Esophagus mucosa (tissue), 1 donor: ENCODE measurements around the gene APMAP. TPM values are rescaled to one million over a fixed set of nuclear protein-coding genes. Genes with fewer than 3 reads are reported as not detected.

Source experiments
- ATAC-seq: fragments of 200-7000 bp; cut with Tn5 transposase; one replicate; pipeline ENCODE4 v1.9.1; 2020
- total RNA-seq: library from RNA; stranded (reverse); gene quantifications from one replicate; pipeline ENCODE4 v1.2.4, GENCODE V29; 2023
- donor health status: DM: yes; HTN: yes; CAD: no.

APMAP gene
- total RNA-seq, 1 donor from 2014 or later, result 26.1 TPM

DNA sequence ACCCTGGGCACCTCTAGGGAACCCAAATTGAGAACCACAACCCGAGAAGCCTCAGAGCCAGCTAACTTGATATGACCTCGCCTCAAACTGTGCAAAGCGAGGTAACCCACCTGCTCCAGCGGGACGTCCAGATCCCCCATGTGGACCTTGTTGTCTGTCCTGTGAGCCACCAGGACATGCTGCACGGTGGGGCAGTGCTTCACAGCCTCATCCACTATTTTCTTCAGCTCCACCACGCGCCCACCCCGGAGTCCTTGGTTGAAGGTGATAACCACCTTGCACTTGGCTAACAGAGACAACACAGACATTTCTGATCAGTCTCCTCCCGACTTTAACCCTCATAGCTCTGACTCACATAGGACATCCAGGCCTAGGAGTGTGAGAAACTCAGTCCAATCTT, 30.8 kb upstream of the APMAP start:
- no peak for ATAC-seq

DNA sequence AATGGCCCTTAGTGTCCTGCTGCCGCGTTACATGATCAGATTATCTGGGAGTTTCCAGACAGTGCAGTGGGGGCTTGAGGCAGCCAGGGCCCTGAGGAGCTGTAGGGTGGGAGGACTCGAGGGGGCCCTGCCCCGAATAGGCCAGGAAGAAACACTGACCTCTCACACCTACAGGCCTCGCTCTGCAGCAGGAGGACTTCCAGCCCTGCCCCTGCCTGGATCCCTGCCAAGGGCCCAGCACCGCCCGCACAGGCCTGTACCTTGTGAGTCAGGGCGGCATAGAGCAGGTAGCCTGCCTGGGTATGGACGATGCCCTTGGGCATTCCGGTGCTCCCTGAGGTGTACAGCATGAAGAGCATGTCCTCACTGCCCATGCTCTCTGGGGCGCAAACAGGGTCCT, 30.1 kb upstream of the APMAP start:
- ATAC-seq, result peak; percentile 95

DNA sequence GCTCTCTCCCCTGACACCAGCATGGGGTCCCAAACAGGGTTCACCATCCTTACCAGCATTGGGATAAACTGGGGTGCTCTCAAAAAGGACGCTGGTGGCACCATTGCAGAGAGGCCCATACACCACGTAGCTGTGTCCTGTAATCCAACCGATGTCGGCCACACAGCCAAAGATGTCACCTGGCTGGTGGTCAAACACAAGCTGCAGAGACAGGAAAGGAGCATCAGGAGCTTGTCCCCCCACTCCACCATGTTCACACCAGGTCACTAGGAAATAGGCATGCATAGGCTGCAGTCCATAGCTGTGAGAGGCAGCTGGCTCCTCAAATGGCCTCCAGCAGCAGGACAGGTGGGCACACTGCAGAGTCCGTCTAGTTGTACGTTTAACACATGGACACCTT, 28.8 kb upstream of the APMAP start:
- no peak for ATAC-seq

DNA sequence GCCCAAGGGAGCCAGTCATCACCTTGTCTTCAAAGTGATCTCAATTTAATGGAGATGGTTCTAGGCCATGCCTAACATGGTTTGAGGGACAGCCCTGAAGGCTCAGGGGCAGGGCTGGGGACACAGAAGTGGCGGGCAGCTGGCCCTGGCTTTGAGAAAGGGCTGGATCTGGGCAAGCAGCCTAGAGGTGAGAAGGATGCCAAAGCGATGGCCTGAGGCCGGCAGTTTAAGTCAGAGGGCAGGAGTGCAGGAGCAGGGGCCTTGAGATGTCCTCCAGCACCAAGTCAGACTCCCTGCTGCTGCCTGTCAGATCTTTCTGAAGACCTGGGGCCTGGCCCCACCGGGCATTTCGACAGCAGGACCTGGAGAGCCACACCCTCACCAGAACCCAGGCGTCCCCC, 28.4 kb upstream of the APMAP start:
- ATAC-seq, result no peak

DNA sequence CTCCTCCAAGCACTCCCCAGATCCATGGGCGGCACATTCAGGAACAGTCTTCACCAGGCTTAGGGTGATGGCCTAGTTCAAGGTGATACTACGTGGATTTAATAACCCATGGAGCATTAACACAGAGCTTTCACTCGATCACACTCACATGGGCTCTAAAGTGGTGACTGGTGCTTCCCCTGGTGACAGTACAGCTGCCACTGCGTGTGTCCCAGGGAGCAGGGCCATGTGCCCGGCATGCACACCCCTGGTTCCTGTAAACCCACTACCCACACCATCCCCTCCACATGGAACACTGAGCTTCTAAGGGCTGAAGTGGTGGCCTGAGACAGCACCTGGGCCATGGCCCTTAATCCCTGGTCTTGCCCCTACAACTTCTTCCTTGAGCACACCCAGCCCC, 27.8 kb upstream of the APMAP start:
- ATAC-seq, result no peak

DNA sequence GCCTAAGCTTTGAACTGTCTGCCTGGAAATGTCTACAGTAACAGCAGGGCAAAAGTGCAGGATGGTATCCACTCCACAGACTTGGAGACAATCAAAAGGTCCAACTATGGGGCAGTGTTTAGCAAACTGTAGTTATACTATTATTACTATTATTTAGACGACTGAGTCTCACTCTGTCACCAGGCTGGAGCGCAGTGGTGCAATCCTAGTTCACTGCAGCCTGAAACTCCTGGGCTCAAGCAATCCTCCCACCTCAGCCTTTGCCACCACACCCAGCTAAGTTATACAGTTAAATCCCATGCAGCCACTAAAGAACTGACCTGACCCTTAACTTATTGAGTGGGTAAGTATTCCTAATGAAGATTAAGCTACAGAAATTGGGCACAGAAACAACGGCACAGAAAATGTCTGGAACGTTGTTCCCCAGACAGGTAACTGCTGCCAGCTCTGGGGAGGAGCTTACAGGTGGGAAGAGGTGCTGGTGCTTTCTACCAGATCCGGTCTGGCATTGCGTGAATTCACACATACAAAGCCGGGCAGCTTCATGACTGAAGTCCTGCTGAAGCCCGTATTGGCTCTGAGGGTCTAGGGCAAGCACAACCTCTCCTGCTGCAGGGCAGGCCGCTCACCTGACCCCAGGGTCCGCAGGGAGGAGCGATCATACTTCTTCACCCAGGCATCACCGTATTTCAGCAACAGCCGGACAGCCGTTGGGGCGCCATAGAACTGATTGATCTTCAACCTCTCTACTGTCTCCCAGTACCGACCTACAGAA, 27.0 kb upstream of the APMAP start:
- no peak for ATAC-seq

DNA sequence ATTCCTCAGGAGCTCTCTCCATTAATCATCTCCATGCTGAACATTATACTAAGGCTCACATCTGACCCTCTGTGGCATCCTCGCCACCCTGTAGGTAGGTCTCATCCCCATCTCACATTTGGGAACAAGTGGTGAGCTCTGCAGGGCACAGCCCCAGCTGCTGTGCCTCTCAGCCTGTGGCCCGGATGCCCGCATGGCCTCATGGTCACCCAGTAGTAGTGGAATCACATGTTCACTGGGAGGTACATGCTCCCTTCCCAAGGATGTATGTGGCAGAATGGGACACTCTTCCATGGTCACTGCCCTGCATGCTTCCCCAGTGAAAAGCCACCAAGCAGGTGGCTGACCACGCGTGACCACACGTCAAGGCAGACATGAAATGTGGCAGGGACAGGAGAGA, 26.3 kb upstream of the APMAP start:
- no peak for ATAC-seq

DNA sequence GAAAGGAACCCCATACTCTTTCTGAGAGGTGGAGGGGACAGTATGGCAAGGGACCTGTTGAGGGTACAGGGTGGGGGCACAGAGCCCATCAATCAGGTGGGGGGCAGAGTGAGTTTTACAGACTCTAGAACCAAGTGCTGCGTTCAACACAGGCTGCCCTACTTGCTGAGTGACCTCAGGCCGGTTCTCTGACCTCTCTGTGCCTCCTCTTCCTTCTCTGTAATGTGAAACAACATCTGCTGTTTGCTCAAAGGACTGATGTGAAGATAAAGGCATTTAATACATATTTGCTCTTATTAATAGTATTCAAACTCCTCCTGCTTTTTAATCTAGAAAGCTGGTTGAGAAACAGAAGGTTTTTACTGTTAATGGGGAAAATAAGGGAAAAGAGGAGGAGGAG, 25.9 kb upstream of the APMAP start:
- no peak for ATAC-seq

DNA sequence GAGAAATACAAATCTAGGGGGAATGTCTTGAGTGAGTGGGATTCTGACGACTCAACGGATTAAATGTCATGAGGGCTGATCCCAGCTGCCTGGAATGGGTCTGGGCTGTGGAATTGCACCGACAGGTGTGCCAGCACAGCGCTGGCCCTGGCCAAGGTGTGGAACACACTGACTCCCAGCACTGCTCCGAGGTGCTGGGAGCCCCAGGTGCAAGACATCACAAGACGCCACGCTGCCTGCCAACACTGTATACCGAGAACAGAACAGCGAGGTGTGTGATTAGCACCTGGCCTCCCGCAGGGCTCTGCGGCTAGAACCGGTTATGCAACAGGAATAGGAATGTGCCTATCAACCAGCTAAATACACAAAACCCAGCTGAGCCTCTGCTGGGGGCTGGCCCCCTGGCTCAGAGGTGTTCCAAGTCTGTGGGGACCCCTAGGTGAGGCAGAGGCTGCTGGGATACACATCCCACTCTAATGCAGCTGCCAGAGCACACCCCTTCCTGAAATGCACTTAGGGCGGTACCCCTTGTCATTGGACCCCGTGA, 24.8 kb upstream of the APMAP start:
- peak; percentile 98 for ATAC-seq

DNA sequence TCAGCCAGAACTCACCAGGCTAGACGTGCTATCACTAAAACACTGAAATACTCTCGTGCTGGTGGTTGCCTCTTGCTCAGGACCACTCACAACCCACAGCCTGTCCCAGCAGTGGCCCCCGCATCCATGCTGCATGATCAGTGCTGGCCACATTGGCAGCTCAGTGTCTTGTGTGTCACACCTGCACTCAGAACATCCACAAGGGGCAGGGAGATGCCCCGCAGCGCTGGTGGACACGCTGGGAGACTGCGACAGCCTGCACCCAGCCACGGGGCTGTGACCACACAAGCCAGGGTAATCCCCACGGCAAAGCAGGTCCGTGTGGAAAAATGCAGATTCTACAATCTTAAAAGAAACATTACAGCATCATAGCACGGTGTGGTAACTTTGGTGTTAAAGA, 23.9 kb upstream of the APMAP start:
- ATAC-seq, result no peak

DNA sequence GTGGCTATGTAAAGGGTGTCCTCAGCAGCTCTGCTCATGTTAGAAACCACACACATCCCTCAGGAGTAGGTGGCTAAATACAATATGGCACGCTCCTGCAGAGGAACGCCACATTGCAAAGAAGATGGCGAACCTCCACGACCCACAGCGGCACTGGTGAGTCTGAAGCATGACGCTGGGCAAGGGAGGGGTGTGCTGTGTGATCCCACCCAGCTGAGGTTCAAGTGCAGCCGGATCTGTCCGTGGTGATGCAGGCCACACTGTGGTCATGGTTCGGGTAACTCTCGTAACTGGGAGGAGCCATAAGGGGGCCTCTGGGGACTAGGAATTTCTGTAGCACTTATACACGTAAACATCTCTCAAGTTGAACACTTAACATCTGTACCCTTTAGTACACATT, 23.4 kb upstream of the APMAP start:
- no peak for ATAC-seq

DNA sequence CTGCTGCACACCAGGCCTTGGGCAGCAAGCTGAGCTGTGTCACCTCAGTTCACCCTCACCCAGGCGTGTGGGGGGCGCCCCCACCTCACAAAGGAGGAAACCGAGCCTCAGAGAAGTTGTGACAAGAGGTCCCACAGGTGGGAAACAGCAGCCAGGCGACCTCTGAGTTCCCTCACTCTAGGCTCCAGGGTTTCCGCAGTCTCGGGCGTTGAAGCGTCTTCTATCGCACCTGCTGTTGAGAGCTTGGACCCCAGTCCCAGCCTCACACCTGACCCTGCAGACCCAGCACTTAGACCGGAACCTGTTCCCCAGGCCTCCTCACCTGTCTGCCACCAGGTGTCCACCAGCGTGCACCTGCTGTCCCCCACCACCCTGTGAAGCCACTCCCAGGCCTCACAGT, 22.3 kb upstream of the APMAP start:
- ATAC-seq, result no peak

DNA sequence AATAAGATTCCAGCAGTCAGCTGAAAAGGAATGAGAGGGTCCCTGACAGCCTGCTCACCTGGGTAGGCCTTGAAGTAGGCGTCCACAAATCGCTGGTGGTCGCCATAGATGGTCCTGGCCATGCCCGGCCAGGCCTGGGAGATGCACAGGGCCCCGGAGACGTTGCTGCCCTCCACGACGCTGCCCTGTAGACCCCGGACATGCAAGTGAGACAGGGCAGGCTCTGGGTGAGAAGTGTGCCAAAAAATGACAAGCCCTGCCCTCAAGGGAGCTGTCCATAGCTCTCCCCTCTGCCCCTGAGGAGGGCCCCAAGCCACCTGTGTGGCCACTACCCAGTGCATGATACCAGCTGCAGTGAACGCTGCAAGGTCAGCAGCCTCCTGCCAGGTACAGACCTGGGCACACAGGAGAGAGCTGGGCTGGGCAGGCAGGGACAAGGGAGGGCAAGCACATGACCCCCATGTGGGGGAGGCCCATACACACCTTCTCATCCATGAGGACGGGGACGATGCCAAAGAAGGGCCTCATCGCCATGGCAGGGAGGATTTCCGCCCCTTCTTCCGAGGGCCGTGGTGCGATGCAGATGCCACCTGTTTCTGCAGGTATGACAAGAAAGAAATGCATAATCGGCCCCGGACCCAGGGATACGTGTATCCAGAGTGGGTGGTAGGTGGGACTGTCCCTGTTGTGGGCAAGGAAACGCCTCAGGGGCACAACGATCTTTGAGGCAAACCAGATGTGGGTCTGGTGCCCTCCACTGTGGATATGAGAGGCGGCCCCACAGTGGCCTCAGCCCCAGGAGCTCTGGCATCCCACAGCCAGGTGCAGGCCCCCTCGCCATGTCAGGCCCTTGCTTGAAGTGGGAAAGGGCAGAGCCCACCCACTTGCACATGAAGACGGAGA, 21.2 kb upstream of the APMAP start:
- ATAC-seq, result no peak

DNA sequence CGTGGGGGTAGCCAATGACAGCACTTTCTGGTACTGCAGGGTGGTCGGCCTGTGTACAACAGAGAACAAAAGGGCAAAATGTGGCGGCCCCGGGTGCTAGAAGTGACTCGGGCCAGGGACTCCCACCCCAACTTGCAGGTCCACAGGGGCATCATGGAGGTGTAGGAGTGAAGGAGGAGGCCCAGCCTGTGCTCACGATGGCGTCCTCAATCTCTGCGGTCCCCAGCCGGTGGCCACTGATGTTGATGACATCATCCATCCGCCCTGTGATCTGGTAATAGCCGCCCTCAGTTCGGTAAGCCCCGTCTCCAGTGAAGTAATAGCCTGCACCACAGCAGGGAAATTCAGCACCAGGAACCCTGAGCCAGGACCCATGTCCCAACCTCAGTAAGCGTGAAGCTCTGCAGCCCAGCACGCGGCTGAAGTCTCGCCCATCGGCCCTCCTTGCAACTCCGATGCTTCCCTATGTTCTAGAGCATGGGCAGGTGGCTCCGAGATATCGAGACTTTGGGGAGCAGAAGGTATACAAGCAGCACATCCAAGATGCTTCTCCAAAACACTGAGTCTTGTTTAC, 20.2 kb upstream of the APMAP start:
- ATAC-seq, result no peak

DNA sequence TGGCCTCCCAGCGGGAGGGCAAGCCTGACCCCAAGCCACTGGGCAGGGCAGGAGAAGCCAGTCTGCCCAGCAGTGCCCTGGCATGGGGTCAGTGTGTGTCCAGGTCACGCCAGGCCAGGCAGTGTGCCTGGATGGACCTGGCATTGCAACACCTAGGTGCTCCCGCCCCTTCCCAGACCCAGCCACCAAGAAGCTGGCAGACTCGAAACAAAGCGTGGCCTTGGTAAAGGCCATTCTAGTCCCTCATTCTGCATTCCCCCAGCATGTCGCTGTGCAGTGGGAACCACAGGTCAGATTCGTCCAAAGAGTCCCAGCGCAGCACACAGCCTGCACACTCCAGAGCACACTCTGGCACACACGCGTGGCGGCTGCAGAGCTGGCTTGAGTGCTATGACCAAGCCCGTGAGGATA, 19.3 kb upstream of the APMAP start:
- ATAC-seq, result no peak

DNA sequence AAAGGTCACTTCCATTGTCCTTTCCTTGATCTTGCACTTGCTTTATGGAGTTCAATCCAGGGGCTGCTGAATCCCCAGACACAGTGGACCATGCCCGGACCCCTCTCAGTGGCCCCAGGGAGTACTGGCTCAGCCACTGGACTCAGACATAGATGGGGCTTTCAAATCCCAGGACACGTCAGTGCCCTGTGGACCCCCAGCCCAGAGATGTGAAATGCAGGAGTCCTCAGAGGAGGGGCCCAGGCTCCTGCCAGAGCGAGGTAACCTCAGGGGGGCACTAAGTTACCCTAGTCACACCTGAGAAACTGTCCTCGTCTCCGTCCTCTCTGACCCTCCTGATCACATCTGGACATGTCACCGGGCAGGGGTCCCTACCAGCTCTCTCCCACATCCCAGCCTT, 18.7 kb upstream of the APMAP start:
- ATAC-seq, result no peak

DNA sequence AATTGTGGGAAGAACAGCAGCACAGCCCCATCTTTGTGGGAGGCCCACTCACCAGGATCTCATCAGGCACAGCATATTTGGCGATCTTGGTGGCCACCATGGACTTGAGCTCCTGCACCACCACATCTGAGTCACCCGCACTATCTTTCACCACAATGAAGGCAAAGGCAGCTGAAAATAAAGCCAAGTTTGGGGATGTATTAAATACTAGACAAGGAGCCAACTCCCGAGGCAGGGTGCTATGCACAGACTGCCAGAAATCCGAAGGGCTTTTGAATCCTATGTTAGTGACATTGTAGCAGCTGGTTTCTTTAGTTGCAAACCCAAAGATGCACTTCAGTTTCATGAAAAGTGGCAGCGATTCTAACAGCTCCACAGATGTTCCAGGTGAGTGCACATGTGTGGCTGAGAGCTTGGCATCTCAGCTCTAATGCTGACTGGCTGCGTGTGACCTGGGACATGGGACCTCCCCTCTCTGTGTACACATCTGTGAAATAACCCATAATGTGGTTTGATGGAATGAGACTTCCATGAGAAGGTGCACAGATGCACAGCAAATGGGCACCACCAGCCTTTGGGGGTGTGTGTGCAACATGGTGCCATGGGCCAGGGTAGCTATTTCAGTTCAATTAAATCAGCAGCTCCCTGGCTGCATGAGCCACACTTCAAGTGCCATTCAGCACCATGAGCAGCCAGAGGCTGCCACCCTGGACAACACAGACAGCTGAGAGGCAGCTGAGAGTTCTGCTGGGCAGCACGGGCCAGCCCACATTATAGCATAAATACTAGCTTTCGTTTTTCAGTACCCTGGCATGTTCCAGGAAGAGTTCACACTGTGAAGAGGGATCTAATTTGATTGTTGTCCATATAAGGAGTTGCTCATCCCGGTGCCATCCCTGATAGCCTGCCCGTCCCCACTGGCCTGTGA, 16.9 kb upstream of the APMAP start:
- ATAC-seq, result no peak

DNA sequence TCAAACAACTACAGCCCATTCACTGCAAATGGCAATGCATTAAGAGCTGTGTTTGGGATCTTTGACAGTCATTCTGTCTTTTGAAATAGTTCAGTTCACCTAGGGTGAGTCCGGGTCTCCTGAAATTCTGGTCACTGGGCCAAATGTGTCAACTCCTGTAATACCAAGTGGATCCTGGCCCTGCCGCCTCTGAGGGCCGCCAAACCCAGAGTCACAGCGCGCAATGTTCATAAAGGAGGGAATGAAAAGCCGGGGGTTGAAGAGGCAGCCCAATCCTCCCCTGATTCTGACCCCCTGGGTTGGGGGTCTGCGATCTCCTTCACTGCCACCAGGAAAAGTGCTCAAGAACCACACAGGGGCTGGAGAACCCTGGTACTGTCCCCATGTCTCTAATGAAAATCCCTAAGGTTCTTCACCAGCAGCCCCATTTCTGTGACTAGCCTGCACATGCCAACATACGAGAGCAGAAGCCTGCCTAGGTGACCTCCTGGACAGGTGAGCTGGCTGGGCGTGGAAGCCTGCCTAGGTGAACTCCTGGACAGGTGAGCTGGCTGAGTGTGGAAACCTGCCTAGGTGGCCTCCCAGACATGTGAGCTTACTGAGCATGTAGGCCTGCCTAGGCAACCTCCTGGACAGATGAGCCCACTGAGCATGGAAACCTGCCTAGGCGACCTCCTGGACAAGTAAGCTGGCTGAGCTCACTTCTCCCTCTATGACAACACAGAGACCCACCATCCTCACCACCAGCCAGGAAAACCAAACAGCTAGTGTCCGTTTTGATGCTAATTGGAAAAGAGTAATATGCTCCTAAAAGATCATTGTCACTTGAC, 16.1 kb upstream of the APMAP start:
- peak; percentile 59 for ATAC-seq

DNA sequence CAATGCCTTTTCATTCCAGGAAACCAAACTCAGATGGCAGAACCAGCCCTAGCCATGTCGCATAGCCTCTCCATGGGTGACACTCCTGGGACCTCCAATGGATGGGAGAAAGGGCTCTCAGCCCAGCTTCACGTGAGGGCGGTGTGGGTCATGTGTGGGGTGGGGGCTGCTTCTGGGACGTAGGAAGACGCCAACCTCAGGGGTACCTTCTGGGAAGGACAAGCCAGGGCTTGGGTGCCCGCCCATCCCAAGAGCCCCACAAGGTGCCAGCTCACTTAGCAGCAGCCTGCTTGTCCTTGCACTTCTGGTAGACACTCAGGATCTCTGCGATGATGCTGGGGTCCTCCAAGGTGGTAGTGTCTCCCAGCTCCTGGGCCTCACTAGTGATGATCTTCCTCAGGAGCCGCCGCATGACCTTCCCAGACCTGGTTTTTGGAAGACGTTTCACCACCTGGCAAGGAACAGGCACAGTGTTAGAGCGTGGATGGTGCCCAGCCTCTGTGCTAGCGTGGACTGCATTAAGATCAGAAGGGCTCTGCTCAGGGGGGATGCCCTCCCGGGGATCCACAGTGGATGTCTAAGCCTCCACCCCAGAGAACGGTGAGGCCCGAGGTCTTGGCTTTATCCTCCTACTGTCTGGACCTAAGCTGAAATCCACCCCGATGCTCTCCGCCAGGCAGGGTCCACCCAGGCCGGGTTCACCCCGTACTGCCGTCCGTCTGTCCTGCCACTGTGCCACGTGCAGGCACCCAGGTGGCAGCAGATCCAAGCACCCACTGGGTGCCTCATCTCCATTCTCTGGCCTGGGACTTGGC, 15.1 kb upstream of the APMAP start:
- no peak for ATAC-seq

DNA sequence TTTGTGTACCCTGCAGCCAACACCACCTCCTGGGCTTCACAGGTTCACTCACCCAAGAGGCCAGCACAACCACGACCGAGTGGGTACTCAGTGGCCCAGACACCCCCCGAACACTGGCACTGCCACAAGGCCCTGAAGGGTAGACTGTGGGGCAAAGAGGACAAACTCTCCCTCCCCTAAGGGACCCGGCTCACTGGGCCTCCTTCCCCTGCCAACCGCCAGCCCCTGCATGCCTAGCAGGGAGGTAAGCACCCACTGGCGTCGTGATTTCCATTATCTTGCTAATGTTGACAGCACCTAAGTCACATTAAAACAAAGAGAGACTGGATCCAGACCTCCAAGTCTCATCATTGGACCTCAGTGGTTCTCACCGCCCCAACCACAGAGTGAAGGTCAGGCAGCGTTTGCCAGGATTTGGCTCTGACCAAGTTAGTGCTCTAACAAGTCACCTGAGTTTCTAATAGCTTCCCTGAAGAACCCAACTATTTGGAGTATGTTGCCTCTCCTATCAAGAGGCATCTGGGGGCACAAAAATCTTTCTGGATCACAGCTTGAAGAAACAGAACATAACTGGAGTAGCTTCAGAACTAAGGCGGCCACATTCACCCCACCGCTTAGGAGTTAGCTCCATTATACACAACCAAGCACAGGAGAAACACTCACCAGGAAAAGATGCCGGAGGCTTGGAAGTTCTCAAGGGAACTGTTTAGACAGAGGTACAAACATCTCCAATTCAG, 14.0 kb upstream of the APMAP start:
- ATAC-seq, result no peak
